ENCODE measurements around the gene PRKAB1.

Gene PRKAB1

DNA sequence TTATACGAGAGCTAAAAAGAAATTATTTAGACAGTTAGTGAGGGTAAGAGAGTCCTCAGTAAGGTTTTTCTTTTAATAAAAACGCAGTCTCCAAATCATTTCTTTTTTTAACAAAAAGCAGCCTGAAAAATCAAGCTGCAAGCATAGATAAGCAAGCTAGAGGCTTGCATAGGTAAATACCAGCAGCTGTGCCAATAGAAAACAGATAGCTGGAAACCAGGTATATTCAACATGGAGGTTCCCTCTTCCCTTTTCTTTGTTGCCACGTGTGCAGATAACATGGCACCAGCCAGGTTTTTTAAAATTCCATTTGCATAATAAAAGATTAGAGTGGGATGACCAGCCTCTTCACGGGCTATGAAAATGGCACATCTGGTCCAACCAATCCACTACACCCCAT is 6.1 kb upstream of the PRKAB1 start:
- DNase-seq (ENCODE audit: low read depth): no peak

DNA sequence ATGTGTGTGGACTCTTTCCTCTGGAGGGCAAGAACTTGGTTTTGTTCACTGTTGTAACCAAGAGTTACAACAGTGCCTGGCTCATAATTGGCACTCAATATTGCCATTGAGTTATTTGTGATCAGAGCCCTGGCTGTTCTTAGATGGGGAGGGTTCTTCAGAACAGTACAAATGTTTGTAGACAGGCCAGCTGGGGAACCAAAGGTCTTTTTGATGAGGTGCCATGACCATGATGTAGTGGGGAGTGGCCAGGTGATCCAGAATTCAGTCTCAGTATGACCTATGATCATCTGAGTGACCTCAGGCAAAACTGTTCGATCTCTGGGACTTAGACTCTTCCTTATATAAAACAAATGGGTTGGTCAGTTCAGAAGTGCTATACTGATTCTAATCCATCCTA is 3.3 kb upstream of the PRKAB1 start:
- no peak for DNase-seq (ENCODE audit: low read depth)

DNA sequence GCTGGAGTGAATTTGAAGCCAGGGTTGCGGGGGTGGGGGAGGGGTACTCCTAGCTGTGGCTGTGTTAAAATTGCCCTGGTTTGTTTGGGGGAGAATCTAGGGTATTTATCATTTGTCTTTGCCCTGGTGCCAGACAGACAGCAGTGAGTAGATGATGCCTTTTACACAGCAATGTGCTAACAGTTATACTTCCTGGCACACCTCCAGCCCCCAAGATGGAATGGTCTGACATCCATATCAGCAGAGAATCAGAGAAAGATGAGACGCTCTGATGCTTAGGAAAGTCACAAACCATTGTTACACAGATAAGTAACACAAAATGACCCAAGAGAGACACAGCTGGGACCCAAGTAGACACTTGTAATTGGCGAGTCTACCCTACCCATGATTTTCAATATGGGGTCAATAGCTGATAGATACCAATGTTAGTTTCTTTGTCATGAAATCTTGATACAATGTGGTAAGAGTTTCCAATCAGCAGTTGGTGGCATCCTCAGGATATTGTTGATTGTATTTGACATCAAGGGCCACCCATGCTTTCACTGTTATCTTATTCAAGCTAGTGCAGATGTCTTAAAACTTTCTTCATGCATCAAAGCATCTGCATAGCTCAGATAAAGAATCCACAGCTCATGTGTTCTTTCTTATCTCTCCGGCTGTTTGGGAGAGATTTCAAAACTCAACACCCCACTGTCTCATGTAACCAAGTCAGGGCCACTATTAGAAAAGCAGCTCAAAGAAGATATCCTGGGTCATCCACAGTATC is 2.6 kb upstream of the PRKAB1 start:
- no peak for DNase-seq (ENCODE audit: low read depth)

DNA sequence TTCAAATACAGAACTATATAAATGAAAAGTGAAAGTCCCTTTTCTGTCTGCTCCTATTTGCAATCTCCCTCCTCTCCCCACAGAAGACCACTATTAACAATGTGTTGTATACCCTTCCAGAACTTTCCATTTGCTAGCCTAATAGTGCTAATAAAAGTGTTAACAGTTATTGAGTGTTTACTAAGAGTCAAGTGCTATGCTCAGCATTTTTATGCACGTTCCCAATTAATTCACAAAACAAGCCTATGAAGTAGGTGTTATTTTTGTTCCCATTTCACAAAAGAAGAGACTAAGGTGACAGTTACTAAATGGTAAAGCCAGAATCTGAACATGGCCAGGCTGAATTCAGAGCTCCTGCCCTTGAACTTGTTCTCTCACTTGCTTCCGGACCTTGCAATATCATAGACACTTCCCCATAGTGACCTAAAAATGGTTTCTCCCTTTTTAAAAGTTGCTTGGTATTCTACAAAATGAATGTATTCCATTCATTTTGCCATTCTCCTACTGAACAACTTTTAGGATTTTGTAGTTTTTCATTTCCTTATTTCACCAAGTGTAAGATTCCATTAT is 1.6 kb upstream of the PRKAB1 start:
- DNase-seq (ENCODE audit: low read depth): no peak

GRCh38 chr12:119666900-119667576 is 895 bp upstream of the PRKAB1 start:
- DNase-seq (ENCODE audit: low read depth): no peak

DNA sequence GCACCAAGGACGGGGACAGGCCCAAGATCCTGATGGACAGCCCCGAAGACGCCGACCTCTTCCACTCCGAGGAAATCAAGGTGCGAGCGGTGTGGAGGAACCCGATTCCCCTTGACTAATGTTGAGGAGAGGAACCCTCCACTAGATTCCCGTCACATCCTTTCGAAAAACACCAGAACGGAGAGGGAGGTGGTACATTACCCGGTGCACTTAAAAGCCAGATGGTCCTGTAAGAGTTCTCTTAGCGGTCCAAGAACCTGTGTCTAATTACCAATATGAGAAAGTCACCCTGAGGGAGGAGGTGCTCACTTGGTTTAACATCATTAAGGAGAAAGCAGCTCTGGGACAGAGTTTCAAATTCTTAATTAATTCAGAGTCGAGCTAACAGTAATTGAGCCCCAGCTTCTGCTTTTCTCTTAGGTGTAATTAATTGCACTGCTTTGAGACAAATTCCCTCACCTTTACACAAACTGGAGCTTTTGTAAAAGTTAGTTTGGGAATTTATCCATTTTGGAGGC is 450 bp downstream of the PRKAB1 start:
- no peak for DNase-seq (ENCODE audit: low read depth)

DNA sequence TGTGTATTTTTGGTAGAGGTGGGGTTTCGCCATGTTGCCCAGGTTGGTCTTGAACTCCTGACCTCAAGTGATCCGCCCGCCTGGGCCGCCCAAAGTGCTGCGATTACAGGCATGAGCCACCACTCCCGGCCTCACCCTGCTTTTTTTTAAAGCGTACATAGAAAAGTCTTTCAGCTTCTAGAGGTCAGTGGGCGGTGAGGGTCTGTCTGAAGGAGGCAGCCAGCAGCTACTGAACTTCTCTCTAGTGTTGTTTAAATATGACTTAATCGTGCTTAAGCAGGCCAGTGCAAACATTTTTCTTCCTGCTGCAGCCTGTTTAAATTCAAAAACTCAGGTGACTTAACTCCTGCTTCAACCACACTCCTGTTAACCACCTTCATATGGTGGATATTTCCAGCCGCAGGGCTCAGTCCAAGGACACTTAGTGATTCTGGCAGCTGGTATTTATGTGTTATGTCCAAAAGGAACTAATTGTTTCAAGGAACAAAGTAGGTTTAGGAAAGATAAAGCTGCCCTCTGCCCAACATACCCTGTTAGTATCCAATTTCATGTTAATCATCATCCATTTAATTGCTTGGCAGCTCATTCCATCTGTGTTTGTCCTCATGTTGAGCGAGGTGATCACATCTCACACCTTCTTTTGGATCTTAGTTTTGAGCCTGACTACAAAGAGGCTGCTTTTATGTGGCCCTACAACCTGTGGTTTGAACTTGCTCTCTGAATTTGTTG is 2.0 kb downstream of the PRKAB1 start:
- no peak for DNase-seq (ENCODE audit: low read depth)

GRCh38 chr12:119671070-119671469 is 3.1 kb downstream of the PRKAB1 start:
- DNase-seq (ENCODE audit: low read depth): no peak

GRCh38 chr12:119672194-119672593 is 4.3 kb downstream of the PRKAB1 start:
- no peak for DNase-seq (ENCODE audit: low read depth)

- DNase-seq (ENCODE audit: low read depth): no peak
These were observed 5.7 kb downstream of the PRKAB1 start for GRCh38 chr12:119673634-119674033.

- DNase-seq (ENCODE audit: low read depth): no peak
These were observed 6.6 kb downstream of the PRKAB1 start for GRCh38 chr12:119674560-119674959.

- no peak for DNase-seq (ENCODE audit: low read depth)
These were observed 8.1 kb downstream of the PRKAB1 start for GRCh38 chr12:119676022-119676421.

DNA sequence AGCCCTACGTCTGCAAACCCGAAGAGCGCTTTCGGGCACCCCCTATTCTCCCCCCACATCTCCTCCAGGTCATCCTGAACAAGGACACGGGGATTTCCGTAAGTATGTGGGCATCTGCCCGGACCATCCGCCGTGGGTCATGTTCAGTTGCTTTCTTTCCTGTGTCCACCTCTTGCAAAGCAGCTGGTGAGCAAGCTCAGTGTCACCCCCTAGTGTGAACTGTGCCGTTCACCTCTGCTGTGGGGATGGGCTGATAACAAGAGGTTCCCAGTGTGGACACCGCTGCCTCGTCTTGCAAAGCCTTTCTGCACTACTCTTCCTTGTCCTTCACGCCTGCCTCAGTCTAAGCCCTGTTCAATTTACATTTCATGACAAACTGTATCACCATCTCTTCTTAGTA is 8.6 kb downstream of the PRKAB1 start:
- no peak for DNase-seq (ENCODE audit: low read depth)

DNA sequence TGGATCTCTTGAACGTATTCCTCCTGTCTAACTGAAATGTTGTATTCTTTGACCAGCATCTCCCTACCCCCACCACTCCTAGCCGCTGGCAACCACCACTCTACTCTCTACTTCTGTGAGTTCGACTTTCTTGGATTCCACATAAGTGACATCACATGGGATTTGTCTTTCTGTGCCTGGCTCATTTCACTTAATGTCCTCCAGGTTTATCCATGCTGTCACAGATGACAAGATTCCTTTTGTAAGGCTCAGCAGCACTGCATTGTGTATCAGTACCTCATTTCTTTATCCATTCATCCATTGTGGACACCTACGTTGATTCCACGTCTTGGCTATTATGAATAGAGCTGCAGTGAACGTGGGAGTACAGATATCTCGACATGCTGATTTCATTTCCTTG is 10.5 kb downstream of the PRKAB1 start:
- DNase-seq (ENCODE audit: low read depth): no peak

- DNase-seq (ENCODE audit: low read depth): no peak
These were observed 11.1 kb downstream of the PRKAB1 start for GRCh38 chr12:119679081-119679480.

DNA sequence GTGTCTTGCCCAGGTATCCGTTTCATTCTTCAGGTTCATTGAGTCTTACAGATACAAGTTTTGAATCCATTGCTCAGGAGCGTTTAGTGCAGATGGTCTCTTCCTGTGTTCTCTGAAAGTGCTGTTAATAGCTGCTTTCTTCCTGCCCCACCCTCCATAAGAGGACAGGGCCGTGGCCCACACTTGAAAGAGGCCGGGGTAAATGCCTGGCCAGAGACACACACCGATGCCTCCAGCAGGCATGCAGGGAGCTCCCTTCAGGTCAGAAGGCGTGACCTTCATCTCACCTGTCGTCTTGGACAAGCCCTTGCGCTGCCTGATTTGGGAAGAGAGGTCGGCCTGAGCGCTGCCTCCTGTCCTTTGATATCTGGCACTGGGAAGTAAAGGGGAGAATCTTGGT is 11.6 kb downstream of the PRKAB1 start:
- no peak for DNase-seq (ENCODE audit: low read depth)

DNA sequence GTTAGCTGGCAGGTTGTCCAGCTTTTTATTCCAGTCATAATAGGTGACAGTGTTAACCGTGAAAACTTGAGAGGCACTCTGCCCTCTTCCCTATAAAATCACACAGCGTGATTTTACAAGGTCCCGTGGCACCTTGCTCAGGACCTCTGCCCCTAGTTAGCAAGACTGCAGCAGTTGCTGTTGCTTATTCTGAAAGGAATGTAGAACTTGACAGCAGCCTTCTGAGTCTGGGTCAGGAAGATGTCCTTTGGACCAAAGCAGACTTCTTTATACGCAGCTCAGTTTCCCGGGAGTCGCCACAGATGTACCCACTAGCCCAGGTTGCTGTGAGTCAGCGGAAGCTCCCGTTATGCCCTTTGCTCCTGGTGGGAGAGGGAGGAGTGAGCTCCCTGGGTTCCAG is 13.2 kb downstream of the PRKAB1 start:
- no peak for DNase-seq (ENCODE audit: low read depth)

DNA sequence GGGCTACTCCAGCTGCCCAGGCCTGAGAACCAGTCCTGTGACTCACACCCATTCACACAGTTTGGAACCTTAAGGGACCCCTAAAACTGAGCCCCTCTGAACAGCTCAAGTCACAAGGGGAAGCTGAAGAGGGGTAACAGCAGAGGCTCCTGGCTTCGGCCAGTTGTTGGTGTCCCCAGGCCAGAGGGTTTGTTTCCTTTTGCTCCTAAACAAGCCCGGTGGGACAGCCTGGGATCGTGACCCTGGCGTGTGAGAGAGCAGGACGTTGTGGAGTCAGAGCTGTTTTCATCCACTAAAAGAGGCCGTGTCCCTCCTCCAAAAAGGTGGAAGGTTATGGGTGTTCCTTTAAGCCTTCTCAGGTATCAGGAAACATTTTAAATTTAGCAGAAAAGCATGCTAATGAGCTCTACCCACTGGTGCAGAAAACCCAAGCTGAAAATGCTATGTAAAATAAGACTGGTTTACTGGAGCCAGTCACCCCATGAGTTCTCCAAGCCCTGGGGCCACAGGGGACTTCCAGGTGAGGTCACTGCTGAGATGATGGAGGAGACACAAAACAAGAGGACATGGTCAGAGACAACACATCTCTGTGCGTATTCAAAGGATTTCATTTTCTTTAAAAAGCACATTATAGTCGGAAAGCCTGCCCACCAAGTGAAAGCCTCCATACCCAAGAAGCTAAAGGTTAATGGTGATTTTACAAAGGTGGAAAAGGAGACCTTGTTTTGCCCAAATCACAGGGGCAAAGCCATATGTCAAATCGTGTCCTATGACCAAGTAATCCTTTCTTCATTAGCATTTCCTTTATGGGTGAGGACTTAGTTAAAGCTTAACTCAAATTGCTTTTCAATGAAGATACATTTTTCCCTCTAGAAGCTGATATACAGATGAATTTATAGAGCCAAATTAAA is 14.1 kb downstream of the PRKAB1 start:
- DNase-seq (ENCODE audit: low read depth): no peak

GRCh38 chr12:119682639-119683252 is 14.8 kb downstream of the PRKAB1 start:
- no peak for DNase-seq (ENCODE audit: low read depth)

GRCh38 chr12:119683413-119683812 is 15.5 kb downstream of the PRKAB1 start:
- DNase-seq (ENCODE audit: low read depth): no peak

DNA sequence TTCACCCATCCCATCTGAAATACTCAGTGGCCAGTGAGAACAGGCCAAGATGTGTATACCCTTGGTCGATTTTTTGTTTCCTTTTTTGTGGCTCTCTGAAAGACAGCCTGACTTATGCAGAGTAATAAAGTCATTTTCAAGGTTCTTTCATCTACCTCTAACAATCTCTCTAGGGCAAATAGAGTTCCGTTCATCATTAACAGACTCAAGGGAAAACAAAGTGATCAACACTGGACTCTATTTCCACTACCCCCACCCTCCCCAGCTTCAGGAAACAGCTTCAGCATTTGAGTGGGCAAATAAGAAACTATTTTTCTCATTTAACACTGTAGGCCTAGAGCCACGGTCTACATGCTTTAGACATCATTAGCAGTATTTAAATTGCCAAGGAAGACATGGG is 15.9 kb downstream of the PRKAB1 start:
- DNase-seq (ENCODE audit: low read depth): no peak
